ENCODE results near the gene HAUS7.

The HAUS7 gene

GRCh38 chrX:153470411-153471363 is at the start of gene HAUS7:
Gene HAUS7 (minus strand): TSS chrX:153470576. CDS start chrX:153470557, 19 bp downstream.
- peak; percentile 64 for DNase-seq (ENCODE audit: low read depth)

GRCh38 chrX:153519569-153520286 is 49.4 kb upstream of the HAUS7 start:
- DNase-seq (ENCODE audit: low read depth): no peak

GRCh38 chrX:153517946-153518834 is 47.8 kb upstream of the HAUS7 start:
- DNase-seq (ENCODE audit: low read depth): no peak

- no peak for DNase-seq (ENCODE audit: low read depth)
Measured at GRCh38 chrX:153517423-153517822, 47.0 kb upstream of the HAUS7 start, which contains the start of gene ATP2B3. Gene ATP2B3 (plus strand): TSS chrX:153517642. CDS start chrX:153536248, 18,606 bp downstream.

DNA sequence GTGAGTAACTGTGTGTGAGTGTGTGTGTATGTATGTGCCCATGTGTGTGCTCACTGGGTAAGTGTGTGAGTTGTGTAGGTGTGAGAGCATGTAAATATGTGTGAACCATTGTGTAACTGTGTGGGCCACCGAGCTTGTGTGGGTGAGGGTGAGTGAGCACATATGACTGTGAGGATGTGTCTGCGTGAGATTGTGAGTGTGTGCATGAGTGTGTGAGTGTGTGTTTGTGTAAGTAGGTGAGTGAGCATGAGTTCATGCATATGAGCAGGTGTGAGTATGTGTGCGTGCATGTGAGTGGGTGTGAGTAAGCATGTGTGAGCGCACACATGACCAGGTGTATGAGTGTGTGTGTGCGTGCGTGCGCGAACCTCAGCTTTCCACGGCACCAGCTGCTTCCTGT is 45.7 kb upstream of the HAUS7 start:
- no peak for DNase-seq (ENCODE audit: low read depth)

- DNase-seq (ENCODE audit: low read depth): no peak
Measured at GRCh38 chrX:153515435-153515834, 45.1 kb upstream of the HAUS7 start.

GRCh38 chrX:153514259-153514658 is 43.9 kb upstream of the HAUS7 start:
- DNase-seq (ENCODE audit: low read depth): no peak

DNA sequence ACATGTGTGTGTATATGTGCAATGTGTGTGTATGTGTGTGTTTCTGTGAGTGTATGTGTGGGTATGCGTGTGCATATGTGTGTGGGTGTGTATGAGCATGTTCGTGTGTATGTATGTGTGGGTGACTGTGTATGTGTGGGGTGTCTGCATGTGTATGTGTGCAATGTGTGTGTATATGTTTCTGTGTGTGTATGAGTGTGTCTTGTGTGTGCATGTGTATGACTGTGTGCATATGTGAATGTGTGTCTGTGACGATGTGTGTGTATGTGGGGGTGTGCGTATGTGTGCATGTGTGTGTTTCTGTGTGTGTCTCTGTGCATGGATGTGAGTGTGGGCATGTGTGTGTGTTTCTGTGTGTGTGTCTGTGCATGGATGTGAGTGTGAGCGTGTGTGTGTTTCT is 42.9 kb upstream of the HAUS7 start:
- no peak for DNase-seq (ENCODE audit: low read depth)

DNA sequence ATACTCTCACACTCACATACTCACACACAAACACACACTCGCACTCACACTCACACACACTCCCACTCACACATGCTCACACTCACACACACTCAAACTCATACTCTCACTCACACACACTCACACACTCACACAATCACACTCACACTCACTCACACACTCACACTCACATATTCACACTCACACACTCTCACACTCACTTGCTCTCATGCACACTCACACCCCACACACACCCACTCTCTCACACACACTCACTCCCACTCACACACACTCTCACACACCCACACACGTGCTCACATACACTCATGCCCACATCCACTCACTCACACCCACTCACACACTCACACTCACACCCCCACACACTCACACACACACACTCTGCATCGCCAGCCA is 42.1 kb upstream of the HAUS7 start:
- no peak for DNase-seq (ENCODE audit: low read depth)

DNA sequence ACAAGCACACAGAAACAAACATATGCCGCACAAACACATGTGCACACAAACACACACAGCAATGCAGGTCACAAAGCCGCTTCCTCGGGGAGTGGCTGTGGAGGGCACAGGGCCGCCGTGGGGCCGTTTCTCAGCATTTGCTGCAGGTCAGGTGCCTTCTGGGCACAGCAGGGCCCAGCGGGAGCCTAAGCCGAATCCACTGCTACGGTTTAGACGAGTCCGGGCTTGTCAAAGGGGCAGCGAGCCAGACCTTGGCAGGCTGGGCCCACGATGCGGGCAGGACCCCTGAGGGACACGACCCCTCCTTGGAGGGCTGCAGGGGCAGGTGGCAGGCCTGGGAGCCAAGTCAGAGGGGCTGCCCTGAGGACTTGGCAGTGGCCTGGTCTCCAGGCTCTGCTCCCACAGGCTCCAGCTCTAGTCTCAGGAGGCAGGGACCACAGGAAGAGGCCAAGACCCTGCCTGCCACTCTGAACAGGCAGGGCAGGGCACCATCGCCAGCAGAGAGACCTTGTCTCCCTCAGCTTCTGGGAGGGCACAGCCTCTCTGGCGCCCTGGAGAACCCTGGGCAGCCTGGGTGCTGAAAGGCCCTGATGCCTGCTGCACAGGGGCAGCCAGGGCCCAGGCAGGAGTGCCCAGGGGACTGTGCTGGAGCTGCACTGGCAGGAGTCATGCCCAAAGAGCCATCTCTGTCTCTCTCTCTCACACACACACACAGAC is 41.6 kb upstream of the HAUS7 start:
- DNase-seq (ENCODE audit: low read depth): no peak

GRCh38 chrX:153510383-153510782 is 40.0 kb upstream of the HAUS7 start:
- DNase-seq (ENCODE audit: low read depth): no peak

GRCh38 chrX:153509592-153509991 is 39.2 kb upstream of the HAUS7 start:
- no peak for DNase-seq (ENCODE audit: low read depth)

DNA sequence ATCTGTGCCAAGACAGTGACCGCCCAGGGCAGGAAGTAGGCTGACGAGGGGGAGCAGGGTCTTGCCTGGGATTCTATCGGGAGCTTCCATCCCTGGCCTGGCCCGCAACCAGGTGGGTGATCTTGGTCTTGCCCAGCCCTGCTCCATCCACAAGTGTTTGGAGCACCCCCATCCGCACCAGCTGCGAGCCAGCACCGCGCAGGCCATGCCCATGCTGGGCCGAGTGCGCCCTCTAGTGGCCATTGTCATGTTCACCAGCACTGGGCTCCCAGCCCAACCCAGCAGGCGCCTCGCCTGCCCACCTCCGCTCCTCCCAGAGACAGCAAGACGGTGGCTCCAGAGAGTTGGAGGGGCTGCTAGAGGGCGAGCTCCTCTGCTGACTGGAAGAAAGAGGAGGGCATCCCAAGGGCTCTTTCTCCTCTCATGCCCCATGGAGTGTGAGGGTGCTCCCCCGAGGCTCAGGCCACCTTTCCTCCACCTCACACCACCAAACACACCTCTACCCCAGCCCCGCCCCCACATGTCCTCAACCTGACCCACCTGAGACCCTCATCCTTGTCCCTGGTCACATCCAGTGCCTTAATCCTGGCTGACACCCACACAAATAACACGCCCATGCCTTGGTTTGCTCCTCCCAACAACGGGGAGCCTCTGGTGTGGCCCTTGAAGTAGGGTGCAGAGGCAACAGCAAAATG is 37.3 kb upstream of the HAUS7 start:
- peak; percentile 64 for DNase-seq (ENCODE audit: low read depth)

GRCh38 chrX:153505361-153505760 is 35.0 kb upstream of the HAUS7 start:
- DNase-seq (ENCODE audit: low read depth): no peak

DNA sequence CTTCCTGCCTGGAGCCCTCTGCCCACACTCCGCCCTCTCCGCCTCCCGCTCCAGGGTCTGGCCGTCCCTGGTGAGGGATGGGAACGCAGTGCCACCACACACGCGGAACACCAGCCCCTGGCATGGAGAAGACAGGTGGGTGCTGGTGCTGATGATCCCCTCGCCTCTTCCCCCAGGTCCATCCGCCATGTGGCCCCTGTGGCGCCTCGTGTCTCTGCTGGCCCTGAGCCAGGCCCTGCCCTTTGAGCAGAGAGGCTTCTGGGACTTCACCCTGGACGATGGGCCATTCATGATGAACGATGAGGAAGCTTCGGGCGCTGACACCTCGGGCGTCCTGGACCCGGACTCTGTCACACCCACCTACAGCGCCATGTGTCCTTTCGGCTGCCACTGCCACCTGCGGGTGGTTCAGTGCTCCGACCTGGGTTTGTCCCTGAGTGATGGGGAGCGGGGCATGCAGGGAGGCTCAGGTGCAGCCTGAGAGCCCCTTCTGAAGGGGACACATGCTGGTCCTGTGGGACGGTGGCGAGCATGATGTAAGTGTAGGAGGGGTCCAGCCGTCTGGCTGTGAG is 34.2 kb upstream of the HAUS7 start:
- DNase-seq (ENCODE audit: low read depth): no peak

DNA sequence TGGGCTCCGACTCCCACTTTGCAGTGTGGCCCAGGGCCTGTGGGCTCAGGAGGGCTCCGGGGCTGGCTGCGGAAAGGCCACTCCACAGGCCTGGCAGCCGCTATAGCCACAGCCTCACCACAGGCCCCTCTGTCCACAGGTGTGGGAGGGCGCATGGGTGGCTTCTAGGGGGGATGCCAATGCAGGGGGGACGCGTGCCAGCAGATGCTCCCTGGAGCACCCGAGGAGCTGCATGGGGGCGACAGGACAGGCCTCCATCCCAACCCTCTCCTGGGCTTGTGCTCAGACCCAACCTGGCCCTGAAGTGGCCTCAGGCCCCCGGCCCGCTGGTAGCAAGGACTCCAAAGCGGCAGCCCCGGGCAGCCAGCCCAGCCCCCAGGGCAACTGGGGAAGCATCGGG is 32.4 kb upstream of the HAUS7 start:
- DNase-seq (ENCODE audit: low read depth): no peak

DNA sequence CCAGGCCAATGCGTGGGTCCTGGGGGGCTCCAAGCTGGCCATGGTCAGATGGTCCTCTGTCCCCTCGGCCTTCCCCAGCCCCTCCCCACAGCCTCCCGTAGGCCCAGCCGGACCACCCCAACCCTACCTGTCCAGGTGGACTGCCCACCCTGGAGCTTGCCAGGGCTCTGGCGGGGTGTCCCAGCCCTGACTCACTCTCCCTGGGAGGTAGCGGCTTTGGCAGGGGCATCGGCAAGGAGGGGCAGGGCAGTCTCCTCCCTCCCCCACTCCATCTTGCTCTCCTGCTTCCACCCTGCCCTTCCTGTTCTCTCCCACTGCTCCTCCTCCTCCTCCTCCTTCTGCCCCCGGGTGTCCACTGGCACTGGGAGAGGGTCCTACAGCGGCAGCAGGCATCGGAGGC is 31.8 kb upstream of the HAUS7 start:
- no peak for DNase-seq (ENCODE audit: low read depth)

DNA sequence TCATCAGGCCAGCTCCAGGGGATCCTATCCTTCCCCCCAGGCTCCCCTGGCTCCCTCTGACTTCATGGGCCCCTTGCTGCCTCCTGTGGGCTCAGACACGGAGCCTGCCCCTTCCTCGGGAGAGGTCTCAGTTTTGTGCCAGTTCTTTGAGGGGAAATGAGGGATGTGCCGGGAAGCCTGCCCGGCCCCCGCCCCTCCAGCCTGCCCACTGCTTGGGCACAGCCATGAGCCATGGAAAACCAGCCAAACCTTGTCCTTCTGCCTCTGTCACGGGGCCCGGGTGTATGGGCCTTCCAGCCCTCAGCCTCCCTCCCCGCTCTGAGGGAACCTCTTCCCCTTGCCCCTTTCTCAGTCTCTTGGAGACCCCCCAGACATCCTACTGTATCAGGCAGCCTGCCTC is 31.2 kb upstream of the HAUS7 start:
- no peak for DNase-seq (ENCODE audit: low read depth)

DNA sequence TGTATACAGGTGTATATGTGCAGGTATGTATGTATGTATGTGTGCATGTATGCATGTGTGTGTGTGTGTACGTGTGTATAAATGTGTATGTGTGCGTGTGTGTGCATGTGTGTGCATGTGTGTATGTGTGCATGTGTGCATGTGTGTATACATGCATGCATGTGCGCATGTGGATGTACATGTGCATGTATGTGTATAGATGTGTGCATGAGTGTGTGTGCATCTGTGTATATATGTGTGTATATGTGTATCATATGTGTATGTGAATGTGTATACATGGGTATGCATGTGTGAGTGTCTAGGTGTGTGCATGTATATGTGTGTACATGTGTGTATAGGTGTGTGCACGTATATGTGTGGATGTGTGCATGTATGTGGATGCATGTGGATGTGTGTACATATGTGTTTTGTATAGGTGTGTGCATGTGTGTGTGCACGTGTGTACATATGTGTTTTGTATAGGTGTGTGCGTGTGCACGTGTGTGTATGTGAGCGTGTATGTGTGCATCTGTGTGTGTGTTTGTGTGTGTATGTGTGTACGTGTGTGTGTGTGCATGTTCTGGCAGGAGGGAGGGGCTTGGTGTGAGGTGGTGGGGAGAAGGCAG is 30.4 kb upstream of the HAUS7 start:
- no peak for DNase-seq (ENCODE audit: low read depth)

DNA sequence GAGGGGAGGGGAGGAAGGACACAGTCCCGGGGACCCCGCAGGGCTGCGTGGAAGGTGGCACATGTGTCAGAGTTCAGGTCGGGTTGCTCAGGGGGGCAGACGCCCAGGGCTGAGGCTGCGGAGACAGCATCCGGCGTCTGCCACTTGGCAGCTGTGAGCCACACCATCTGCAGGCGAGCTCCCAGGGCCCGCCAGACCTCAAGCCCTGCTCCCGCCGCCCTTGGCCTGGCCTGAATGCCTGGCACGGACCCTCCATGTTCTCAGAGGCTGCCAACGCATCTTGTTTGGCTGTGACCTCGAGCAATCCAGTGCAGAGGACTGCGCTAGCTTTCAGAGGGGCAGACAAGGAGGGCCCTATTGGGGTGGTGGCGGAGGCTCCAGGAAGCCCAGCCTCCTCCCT is 29.5 kb upstream of the HAUS7 start:
- DNase-seq (ENCODE audit: low read depth): no peak
